Measurements from ENCODE around the gene ODAD2.
"Not testable (repeated sequence)": the region's sequence is repeated elsewhere in the genome, so short reads cannot be mapped to it uniquely, and the experiment has no call there.

Gene ODAD2

DNA sequence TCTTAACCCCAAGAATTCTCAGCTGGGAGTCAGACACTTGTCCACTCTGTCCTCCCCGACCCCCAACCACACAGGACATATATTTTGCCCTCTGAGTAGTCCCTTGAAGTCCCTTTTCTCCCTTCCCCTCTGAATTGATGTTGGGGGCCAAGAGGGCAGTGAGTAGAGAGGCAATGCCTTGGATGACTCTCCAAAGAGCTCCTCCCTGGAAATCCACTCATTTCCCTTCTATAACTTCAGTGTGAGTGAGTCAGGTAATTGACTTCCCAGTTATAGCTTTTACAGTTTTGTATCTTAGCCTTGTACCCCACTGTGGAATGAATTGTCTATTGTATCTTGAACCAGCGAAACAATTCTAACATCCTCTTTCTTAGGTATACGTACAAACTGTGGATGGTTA, 9.2 kb upstream of the ODAD2 start:
- Histone ChIP-seq H3K4ac (ENCODE audit: low read depth, low read length) (no peak overlapping the region), H3K79me1 (ENCODE audit: low read length) (no peaks in the 10 kb centered on the region), H3K23ac (ENCODE audit: low read length) (no peak overlapping the region), H2AK5ac (ENCODE audit: low read length) (no peak overlapping the region), H4K8ac (ENCODE audit: low read depth, low read length) (no peak overlapping the region), H3K4me3 (ENCODE audit: low read length) (no peak overlapping the region), H3K79me2 (ENCODE audit: control insufficient read depth, insufficient read depth, low read length) (no peaks in the 10 kb centered on the region), H4K5ac (ENCODE audit: low read length) (no peak overlapping the region), H3K27ac (ENCODE audit: low read depth, low read length) (no peak overlapping the region), H2BK5ac (ENCODE audit: low read length) (no peak overlapping the region), H3K9ac (ENCODE audit: low read length) (no peak overlapping the region), H3K36me3 (ENCODE audit: control insufficient read depth, insufficient read depth, low read length) (no peaks in the 10 kb centered on the region), H2BK120ac (ENCODE audit: low read depth, low read length) (no peak overlapping the region), H2BK15ac (replicated peaks; ENCODE audit: low read depth) (no peak overlapping the region), H3K18ac (ENCODE audit: low read length) (no peak overlapping the region), H3K4me1 (ENCODE audit: control insufficient read depth, low read depth, low read length) (no peaks in the 10 kb centered on the region), H3K27me3 (ENCODE audit: insufficient read depth, low read length, poor library complexity) (no peaks in the 10 kb centered on the region), H3K4me2 (ENCODE audit: low read length) (no peak overlapping the region), H3K56ac (ENCODE audit: low read length) (no peak overlapping the region)
- no CpG with 5 or more reads among the region's 3 CpGs for WGBS (ENCODE audit: extremely low coverage, insufficient coverage, low lambda C conversion rate)
- DNase-seq, result no peak

DNA sequence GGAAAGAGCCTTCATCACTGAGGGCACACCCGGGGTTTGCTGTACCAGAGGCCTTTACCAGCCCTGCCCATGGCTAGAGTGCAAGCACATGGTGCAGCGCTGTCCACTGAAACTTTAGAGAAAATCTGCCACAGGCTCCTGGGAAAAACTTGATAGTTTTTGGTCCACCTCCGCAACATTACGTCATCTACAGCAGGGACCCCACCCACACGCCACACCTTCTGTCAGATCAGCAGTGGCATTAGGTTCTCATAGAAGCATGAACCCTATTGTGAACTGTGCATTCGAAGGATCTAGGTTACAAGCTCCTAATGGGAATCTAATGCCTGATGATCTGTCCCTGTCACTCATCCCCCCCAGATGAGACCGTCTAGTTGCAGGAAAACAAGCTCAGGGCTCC, 2.5 kb upstream of the ODAD2 start:
- H3K4me3 ChIP-seq (ENCODE audit: low read length), result no peak overlapping the region
- H3K4me1 ChIP-seq (ENCODE audit: control insufficient read depth, low read depth, low read length), result no peaks in the 10 kb centered on the region
- H3K79me1 ChIP-seq (ENCODE audit: low read length), result no peaks in the 10 kb centered on the region
- no peak overlapping the region for H2AK5ac ChIP-seq (ENCODE audit: low read length)
- no peak overlapping the region for H3K4ac ChIP-seq (ENCODE audit: low read depth, low read length)
- no peak overlapping the region for H2BK120ac ChIP-seq (ENCODE audit: low read depth, low read length)
- no peaks in the 10 kb centered on the region for H3K79me2 ChIP-seq (ENCODE audit: control insufficient read depth, insufficient read depth, low read length)
- H2BK5ac ChIP-seq (ENCODE audit: low read length), result no peak overlapping the region
- H3K9ac ChIP-seq (ENCODE audit: low read length), result no peak overlapping the region
- no peak overlapping the region for H4K8ac ChIP-seq (ENCODE audit: low read depth, low read length)
- no peak overlapping the region for H3K4me2 ChIP-seq (ENCODE audit: low read length)
- H3K23ac ChIP-seq (ENCODE audit: low read length), result no peak overlapping the region
- DNase-seq, result no peak
- H3K56ac ChIP-seq (ENCODE audit: low read length), result no peak overlapping the region
- H3K27me3 ChIP-seq (ENCODE audit: insufficient read depth, low read length, poor library complexity), result no peaks in the 10 kb centered on the region
- H3K36me3 ChIP-seq (ENCODE audit: control insufficient read depth, insufficient read depth, low read length), result no peaks in the 10 kb centered on the region
- no peak overlapping the region for H2BK15ac ChIP-seq (replicated peaks; ENCODE audit: low read depth)
- H3K18ac ChIP-seq (ENCODE audit: low read length), result no peak overlapping the region
- WGBS (ENCODE audit: extremely low coverage, insufficient coverage, low lambda C conversion rate), result no CpG with 5 or more reads among the region's 7 CpGs
- no peak overlapping the region for H3K27ac ChIP-seq (ENCODE audit: low read depth, low read length)
- no peak overlapping the region for H4K5ac ChIP-seq (ENCODE audit: low read length)

DNA sequence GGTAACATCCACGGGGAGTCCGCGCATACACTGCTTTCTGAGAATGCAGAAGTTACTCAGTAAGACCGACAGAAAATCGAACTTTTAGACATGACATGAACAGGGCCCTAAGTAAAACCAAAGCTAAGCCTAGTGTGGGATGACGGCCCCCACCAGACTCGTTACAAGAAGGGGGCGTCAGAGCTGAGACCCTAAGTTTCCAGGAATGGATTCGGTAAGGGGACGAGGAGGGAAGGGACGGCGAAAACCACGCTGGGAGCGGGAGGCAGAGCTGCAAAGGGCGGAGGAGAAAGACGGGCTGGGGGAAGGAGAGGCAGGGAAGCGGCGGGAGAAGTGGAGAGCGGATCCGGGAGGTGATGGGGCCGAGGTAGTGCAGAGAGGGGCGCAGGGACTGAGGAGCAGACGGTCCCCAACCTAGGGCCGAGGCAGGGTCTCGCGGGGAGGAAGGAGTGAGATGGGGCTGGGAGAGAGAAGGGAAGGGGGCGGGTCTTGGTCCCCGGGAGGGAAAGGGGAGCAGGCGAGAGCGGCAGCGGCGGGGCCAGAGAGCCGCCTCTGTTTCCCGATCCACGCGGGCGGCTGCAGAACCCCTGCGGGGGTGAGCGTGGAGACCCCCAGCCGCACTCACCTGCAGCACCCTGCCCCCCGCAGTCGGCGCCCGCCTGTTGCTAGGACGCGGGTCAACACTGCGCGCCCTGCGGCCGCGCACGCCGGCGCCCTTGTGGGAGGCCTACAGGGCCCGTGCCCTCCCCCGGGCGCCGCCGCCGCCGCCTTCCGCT, 513 bp downstream of the ODAD2 start:
- Histone ChIP-seq H3K27me3 (ENCODE audit: insufficient read depth, low read length, poor library complexity) (no peaks in the 10 kb centered on the region), H2BK5ac (ENCODE audit: low read length) (peak overlapping the region; percentile 95)
- no CpG with 5 or more reads among the region's 62 CpGs for WGBS (ENCODE audit: extremely low coverage, insufficient coverage, low lambda C conversion rate)

GRCh38 chr10:27997865-27998177, 1.1 kb downstream of the ODAD2 start:
- Histone ChIP-seq H3K18ac (ENCODE audit: low read length) (no peak overlapping the region), H3K27me3 (ENCODE audit: insufficient read depth, low read length, poor library complexity) (no peaks in the 10 kb centered on the region), H3K4me3 (ENCODE audit: low read length) (peak overlapping the region; percentile 77), H2BK15ac (replicated peaks; ENCODE audit: low read depth) (no peak overlapping the region), H3K79me1 (ENCODE audit: low read length) (no peaks in the 10 kb centered on the region), H3K23ac (ENCODE audit: low read length) (no peak overlapping the region), H4K5ac (ENCODE audit: low read length) (no peak overlapping the region), H3K56ac (ENCODE audit: low read length) (peak overlapping the region; percentile 94), H3K9ac (ENCODE audit: low read length) (peak overlapping the region; percentile 87), H3K4ac (ENCODE audit: low read depth, low read length) (no peak overlapping the region), H2BK120ac (ENCODE audit: low read depth, low read length) (no peak overlapping the region), H3K36me3 (ENCODE audit: control insufficient read depth, insufficient read depth, low read length) (no peaks in the 10 kb centered on the region), H2BK5ac (ENCODE audit: low read length) (no peak overlapping the region), H3K4me1 (ENCODE audit: control insufficient read depth, low read depth, low read length) (peaks cover 2% of the 10 kb centered on the region), H3K4me2 (ENCODE audit: low read length) (peak overlapping the region; percentile 95), H2AK5ac (ENCODE audit: low read length) (no peak overlapping the region), H3K27ac (ENCODE audit: low read depth, low read length) (no peak overlapping the region), H3K79me2 (ENCODE audit: control insufficient read depth, insufficient read depth, low read length) (no peaks in the 10 kb centered on the region), H4K8ac (ENCODE audit: low read depth, low read length) (no peak overlapping the region)
- peak; percentile 60 for DNase-seq
- WGBS (ENCODE audit: extremely low coverage, insufficient coverage, low lambda C conversion rate), result no CpG with 5 or more reads among the region's 5 CpGs

More for the DNA sequence above, 513 bp downstream of the ODAD2 start:
- DNase-seq, result peak; percentile 67
- Histone ChIP-seq H3K27ac (ENCODE audit: low read depth, low read length) (no peak overlapping the region), H3K4me2 (ENCODE audit: low read length) (peak overlapping the region; percentile 95), H3K4me3 (ENCODE audit: low read length) (peak overlapping the region; percentile 77), H3K56ac (ENCODE audit: low read length) (peak overlapping the region; percentile 94), H3K9ac (ENCODE audit: low read length) (peak overlapping the region; percentile 87), H3K4me1 (ENCODE audit: control insufficient read depth, low read depth, low read length) (peaks cover 2% of the 10 kb centered on the region), H4K8ac (ENCODE audit: low read depth, low read length) (no peak overlapping the region), H3K79me2 (ENCODE audit: control insufficient read depth, insufficient read depth, low read length) (no peaks in the 10 kb centered on the region), H3K4ac (ENCODE audit: low read depth, low read length) (no peak overlapping the region), H3K79me1 (ENCODE audit: low read length) (no peaks in the 10 kb centered on the region), H3K23ac (ENCODE audit: low read length) (no peak overlapping the region), H3K36me3 (ENCODE audit: control insufficient read depth, insufficient read depth, low read length) (no peaks in the 10 kb centered on the region), H2BK120ac (ENCODE audit: low read depth, low read length) (no peak overlapping the region), H2BK15ac (replicated peaks; ENCODE audit: low read depth) (peak overlapping the region; percentile 21), H3K18ac (ENCODE audit: low read length) (peak overlapping the region; percentile 55), H4K5ac (ENCODE audit: low read length) (no peak overlapping the region), H2AK5ac (ENCODE audit: low read length) (no peak overlapping the region)

DNA sequence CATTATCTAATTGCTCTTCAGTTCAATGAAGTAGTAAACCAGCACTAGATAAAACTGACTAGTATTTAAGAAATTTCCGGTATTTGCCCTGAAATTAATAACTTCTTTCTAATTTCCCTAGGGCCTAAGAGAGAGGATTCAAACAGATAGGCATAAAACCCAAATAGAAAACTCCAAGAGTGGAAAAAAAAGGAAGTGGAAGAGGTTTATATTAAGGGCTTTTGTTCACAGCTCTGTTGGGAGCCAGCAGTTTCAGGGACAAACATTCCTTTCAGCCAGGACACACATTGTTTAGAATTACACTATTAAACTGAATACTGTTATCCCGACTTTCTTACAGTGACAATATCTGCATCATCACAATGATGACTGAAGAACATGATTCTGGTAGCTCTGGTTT, 3.6 kb downstream of the ODAD2 start:
- peak; percentile 27 for DNase-seq
- Histone ChIP-seq H3K4me2 (ENCODE audit: low read length) (no peak overlapping the region), H3K9ac (ENCODE audit: low read length) (no peak overlapping the region), H3K27me3 (ENCODE audit: insufficient read depth, low read length, poor library complexity) (no peaks in the 10 kb centered on the region), H3K56ac (ENCODE audit: low read length) (no peak overlapping the region), H3K18ac (ENCODE audit: low read length) (no peak overlapping the region), H2AK5ac (ENCODE audit: low read length) (no peak overlapping the region), H3K79me1 (ENCODE audit: low read length) (no peaks in the 10 kb centered on the region), H2BK120ac (ENCODE audit: low read depth, low read length) (no peak overlapping the region), H3K23ac (ENCODE audit: low read length) (no peak overlapping the region), H3K79me2 (ENCODE audit: control insufficient read depth, insufficient read depth, low read length) (no peaks in the 10 kb centered on the region), H4K8ac (ENCODE audit: low read depth, low read length) (no peak overlapping the region), H3K27ac (ENCODE audit: low read depth, low read length) (no peak overlapping the region), H3K36me3 (ENCODE audit: control insufficient read depth, insufficient read depth, low read length) (no peaks in the 10 kb centered on the region), H3K4ac (ENCODE audit: low read depth, low read length) (no peak overlapping the region), H2BK15ac (replicated peaks; ENCODE audit: low read depth) (no peak overlapping the region), H4K5ac (ENCODE audit: low read length) (no peak overlapping the region), H3K4me3 (ENCODE audit: low read length) (no peak overlapping the region), H2BK5ac (ENCODE audit: low read length) (no peak overlapping the region), H3K4me1 (ENCODE audit: control insufficient read depth, low read depth, low read length) (peaks cover 2% of the 10 kb centered on the region)
- whole genome bisulfite sequencing (ENCODE audit: extremely low coverage, insufficient coverage, low lambda C conversion rate), result no CpG with 5 or more reads among the region's 2 CpGs

GRCh38 chr10:27989357-27989756, 9.5 kb downstream of the ODAD2 start:
- H3K18ac ChIP-seq (ENCODE audit: low read length); H2BK120ac ChIP-seq (ENCODE audit: low read depth, low read length); H2AK5ac ChIP-seq (ENCODE audit: low read length); H3K9ac ChIP-seq (ENCODE audit: low read length); H3K27ac ChIP-seq (ENCODE audit: low read depth, low read length); H3K79me2 ChIP-seq (ENCODE audit: control insufficient read depth, insufficient read depth, low read length); H3K79me1 ChIP-seq (ENCODE audit: low read length); H3K23ac ChIP-seq (ENCODE audit: low read length); H3K4me3 ChIP-seq (ENCODE audit: low read length); H4K5ac ChIP-seq (ENCODE audit: low read length); H2BK15ac ChIP-seq (replicated peaks; ENCODE audit: low read depth); DNase-seq; H3K4me1 ChIP-seq (ENCODE audit: control insufficient read depth, low read depth, low read length); H3K36me3 ChIP-seq (ENCODE audit: control insufficient read depth, insufficient read depth, low read length); H3K4ac ChIP-seq (ENCODE audit: low read depth, low read length); H4K8ac ChIP-seq (ENCODE audit: low read depth, low read length); H3K56ac ChIP-seq (ENCODE audit: low read length); H3K4me2 ChIP-seq (ENCODE audit: low read length); H3K27me3 ChIP-seq (ENCODE audit: insufficient read depth, low read length, poor library complexity); H2BK5ac ChIP-seq (ENCODE audit: low read length): not testable (repeated sequence)
- no CpG with 5 or more reads among the region's 2 CpGs for WGBS (ENCODE audit: extremely low coverage, insufficient coverage, low lambda C conversion rate)

Data from mesendoderm (in vitro differentiated cells).